Inferior parietal cortex (tissue), 1 donor: Measurements from ENCODE around the gene MCOLN3.
A peak's percentile ranks its signal among the peaks of the same experiment; 100 is the strongest.

Source experiments
- DNase-seq: peaks from one replicate; pipeline ENCODE4 v3.0.0-alpha.2; 2016; ENCODE audit errors: extremely low spot score

Gene MCOLN3, protein sequence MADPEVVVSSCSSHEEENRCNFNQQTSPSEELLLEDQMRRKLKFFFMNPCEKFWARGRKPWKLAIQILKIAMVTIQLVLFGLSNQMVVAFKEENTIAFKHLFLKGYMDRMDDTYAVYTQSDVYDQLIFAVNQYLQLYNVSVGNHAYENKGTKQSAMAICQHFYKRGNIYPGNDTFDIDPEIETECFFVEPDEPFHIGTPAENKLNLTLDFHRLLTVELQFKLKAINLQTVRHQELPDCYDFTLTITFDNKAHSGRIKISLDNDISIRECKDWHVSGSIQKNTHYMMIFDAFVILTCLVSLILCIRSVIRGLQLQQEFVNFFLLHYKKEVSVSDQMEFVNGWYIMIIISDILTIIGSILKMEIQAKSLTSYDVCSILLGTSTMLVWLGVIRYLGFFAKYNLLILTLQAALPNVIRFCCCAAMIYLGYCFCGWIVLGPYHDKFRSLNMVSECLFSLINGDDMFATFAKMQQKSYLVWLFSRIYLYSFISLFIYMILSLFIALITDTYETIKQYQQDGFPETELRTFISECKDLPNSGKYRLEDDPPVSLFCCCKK

DNA sequence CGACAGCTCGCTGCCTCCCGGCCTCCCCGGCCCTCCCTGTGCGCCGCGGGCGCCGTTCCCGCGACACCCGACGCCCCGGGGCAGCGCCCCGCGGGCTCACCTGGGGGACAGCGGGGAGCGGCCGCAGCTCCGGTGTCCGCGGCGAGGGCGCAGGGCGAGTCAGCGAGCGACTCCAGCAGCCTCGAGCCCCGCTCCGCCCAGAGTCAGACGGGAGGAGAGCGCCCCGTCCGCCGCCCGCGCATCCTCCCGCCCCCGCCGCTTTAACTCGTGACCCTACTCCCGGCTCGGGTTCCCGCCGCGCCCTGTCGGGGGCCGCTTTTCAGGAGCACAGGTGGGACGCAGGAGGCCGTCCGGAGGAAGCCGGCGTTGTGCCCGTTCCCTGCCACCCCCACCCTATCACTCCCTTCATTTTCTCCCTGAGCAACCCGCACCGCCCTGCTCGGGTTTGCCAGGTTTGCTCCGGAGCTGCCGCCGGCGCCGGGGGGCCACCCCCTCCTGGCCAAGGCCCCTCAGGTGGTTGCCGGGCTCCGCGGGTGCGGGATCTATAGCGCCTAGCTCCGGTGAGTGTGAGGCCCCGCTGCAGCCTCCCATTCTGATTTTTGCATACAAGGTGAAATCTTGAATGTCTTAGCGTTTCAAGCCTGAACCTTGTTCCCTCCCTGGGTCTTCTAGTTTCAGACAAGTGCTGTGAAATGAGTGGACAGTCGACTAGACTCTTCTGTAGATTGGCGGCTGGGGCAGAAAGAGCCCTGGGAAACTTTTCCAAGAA lies at the start of gene MCOLN3:
Gene MCOLN3, minus strand, starts transcription at position 205 of the 769 bp plus-strand sequence. CDS start 3,140 bp downstream, outside the sequence.
- no peak for DNase-seq

DNA sequence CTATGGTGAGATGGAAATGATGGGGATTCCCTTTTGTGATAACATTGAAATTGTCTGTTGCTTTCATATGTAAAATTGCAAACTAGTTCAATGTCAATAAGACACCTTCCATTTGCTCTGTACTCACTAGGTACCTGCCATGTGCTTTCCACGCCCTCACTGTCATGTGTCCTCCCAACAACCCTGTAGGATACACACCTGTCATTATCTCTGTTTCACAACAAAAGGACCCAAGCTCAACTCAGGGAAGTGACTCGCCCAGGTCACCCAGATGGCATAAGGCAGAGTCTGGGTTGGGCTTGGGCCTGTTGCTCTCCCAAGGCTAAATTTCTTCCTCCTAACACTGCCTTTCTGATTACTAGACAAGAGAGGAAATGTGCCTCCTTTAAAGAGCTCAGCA lies 45.3 kb upstream of the MCOLN3 start:
- DNase-seq = no peak

DNA sequence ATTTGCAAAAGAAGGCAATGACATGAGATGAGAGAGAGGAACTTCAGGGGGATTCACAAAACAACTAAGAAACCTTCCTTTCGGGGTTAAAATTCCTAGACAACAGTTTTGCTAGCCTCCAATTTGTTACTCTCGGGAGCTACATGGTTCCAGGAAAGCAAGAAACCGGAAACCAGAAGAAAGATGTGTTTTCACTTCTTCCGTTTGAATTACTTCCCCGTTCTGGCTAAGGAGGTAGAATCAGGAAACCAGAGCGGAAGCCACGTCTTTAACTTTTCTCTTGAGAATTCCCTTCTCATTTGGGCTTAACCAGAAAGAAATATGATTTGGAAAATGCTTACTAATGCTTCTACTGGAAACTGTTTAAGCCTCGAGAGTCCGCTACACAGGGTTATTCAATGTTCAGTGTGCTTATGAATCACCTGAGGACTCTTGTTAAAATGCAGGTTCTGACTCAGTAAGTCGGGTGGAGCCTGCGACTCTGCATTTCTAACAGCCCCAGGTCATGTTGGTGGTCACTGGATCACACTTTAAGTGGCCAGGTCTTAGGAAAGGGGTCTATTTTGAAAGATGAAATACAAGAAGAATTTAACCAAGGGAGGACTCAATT lies 43.5 kb upstream of the MCOLN3 start:
- DNase-seq = no peak

DNA sequence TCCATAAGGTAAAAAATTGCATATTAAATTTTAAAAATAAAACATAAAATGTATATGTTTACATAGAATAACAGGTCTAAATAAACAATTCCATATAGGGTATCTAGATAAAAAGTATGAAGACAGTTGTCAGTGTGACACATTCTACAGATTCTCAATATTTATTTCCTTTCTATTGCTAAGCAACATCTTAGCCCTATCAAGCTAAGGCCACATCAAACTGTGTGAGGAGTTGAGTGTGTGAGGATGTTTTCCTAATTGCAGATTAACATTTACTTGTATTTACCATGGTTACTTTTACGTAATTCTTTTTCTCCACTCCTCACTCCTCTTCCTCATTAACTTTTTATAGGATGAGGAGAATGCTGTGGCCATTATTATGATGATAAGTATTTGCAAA lies 41.9 kb upstream of the MCOLN3 start:
- no peak for DNase-seq

DNA sequence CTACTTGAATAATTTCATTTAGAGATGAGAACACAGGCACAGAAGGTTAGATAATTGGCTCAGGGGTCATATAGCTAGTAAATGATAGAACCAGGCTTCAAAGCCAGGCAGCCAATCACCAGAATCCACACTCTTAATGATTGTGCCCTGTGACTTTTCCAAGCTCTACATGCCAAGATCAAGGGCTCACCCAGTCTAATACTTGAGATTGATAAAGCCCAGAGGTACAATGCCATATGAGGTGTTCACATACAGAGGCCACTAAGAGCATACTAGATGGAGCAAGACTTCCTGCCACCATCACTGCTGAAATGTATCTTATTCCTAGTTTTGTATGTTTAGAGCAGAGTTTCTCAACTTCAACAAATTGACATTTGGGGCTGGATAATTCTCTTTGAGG lies 40.9 kb upstream of the MCOLN3 start:
- no peak for DNase-seq

DNA sequence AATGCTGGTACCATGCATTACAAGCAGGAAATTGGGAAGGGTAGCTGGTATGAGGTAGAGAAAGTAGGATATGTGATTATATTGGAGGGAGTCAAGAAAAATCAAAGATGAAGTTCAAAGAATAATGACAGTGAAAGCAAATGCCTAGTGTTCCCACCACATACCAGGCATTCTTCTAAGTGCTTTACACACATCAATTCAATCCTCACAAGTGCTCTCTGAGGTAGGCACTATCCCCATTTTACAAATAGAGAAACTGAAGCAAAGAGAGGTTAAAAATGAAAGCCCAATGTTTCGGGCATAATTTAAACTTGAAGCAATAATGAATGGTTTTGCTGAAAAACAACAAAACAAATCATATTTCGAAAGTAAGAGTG lies 40.1 kb upstream of the MCOLN3 start:
- no peak for DNase-seq

DNA sequence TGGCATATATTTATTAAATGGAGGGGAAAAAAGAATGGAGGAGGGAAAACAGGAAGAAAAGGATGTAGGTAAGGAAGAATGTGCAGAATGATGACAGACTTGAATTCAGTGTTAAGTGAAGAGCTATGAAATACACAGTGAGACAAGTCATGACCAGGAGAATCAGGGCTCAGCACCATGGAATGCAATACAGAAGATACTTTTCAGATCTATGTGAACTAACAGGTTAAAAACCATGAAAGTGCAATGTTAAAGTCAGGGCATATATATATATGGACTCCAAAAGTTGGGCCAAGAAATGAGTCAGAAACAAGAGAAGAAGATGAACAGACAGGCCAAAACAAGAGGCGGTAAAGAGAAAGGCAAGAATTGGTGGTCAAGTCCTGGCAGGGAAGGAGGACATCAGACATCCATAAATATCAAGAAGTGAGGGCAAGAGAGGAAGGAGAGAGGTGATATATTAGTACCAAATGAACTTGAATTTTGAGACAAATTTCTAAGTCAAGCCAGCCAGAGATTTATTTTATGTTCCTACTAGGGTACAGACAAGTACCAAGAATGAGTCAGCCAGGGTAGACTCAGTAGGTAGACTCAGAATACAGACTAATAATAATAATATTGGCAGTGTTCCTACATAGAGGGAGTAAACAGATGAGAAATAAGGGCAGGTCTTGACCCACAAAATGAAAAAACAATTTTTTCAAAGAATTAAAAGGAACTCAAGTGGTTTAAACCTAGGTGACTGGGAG lies 39.5 kb upstream of the MCOLN3 start:
- DNase-seq = no peak

DNA sequence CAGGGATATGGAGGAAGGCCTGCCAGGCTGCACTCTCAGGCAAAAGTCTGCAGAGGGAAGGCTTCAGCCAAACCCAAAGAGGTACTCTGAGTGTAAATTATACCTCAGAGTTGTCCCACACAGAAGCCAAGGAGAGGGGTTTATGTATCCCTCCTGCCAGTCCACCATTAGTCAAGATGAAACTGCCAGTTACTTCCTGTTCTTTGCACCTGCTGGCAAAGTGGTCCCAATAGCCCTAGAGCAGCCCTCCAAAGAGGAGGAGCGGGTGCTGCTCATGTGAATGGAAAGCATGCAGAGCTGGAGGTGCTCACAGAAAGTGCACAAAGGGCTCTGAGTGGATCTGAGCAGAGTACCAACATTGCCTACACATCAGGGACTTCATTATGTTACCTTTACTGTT lies 37.1 kb upstream of the MCOLN3 start:
- no peak for DNase-seq

DNA sequence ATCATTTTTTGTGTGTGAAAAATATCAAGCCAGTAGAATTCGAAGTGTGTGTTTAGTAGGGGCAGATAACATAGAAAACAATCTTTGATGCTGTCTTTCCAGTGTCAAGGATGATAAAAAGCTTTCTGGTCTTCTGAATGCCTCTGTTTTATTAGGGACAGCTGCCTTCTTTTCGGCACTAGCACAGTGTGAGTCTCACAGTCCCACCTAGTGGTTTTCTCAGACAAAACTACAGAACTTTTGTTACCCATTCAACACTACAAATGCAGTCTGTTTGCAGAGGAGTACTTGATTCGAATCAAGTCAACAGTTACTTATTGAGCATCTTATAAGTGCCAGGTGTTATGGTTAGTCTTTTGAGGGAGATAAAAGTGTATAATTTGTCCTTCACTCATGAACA lies 30.6 kb upstream of the MCOLN3 start:
- DNase-seq = no peak

DNA sequence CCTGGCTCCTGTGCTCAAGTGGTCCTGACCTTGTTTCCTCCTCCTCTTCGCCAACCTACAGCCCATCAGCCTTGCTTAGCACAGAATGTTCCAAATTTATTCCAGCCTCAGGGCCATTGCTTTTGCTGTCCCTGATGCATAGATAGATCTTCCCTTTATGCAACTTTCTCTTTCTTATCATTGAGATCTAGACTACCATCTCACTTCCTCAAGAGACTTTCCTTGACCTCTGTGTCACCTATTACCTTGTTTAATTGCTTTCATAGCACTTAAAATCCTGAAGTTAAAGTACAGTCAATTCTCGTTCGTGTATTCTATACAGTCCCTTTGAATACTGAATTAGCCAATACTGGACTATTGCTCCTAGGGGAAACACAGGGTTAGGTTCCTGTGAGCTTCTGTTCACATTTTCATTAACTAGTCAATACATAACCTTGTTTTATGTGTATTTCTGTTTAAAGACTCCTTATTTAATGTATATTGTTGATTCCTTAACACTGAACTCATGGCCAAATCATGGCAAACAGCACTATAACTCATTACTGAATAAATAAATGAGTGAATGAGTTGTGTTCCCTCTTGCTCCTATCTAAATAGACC lies 26.2 kb upstream of the MCOLN3 start:
- no peak for DNase-seq

DNA sequence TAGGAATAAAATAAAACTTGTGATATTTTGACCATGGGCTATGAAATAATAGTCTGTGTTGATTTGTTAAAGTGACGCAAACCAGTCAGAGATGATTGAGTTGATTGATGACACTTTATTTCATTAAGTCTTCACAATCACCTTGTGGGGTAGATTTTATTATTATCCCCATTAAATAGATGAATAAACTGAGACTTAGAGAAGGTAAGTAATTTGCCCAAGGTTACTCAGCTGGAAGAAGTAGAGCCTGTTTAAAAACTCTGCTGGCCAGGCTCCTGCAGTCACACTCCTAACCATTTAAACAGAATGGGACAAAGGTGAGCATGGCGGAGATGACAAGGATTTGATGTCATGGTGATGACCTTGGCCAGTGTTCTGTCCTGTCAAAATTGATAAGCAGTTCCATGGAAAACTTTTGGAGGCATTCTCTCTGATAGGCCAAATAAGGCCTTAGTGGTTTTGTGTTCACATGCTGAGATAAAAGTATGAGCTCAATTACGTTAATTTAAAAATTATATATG lies 22.7 kb upstream of the MCOLN3 start:
- DNase-seq = no peak

DNA sequence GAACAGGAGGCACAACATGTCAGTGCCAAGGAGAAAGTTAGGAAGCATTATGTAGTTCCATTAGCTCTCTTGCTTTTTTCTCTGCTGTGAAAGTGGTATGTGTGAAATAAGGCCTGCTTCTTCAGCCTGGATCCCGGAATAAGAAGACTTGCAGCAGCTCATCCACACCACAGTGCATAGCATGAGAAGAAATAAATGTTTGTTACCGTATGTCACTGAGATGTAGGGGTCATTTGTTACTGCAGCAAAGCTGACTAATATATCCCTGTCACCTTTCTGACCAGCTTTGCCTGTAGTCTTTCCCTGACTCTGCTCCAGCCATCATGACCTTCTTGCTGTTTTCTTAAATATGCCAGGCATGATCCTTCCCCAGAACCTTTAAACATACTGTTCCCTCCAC lies 20.5 kb upstream of the MCOLN3 start:
- no peak for DNase-seq

DNA sequence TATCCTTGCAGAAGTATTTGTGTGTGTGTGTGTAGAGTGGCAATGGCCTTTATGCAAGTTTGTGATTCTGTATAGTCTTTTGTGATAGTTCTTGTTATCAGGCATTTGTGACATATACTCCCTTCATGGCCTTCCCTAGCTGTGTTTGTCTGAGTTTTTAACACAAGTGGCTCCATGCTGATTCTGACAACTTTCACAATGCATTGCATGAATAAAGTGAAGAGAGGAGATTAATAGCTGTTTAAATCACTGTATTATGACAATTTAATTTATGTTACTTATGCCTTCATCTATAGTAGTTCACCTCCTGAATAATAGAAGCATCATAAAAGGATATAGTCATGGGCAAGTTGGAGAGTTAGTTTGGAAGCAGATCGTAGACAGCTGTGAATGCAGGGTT lies 17.2 kb upstream of the MCOLN3 start:
- DNase-seq = no peak

DNA sequence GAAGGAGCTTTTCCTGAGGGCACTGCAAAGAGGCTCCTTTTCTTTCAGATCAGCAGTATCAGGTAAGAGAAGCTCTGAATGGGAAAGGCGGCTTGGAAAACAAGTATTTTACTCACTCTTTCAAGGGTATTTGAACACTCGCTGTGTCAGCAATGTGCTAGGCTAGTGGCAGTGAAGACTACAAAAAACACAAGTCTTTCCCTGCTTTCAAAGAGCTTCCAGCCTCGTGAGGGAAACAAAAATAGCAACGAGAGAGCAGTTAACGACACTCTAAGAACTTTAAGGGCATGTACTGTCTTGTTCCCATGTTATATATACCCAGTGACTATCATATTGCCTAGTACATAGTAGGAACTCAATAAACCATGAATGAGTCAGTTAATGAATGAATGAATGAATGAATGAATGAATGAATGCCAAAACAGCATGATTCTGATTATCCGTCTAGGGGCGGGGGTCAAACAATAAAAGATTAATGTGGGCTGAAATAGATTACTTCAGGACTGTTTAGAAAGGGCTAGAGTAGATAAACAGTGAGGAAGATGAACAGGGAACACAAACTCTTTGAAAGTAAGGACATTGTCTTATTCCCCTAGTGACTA lies 14.2 kb upstream of the MCOLN3 start:
- DNase-seq = no peak

DNA sequence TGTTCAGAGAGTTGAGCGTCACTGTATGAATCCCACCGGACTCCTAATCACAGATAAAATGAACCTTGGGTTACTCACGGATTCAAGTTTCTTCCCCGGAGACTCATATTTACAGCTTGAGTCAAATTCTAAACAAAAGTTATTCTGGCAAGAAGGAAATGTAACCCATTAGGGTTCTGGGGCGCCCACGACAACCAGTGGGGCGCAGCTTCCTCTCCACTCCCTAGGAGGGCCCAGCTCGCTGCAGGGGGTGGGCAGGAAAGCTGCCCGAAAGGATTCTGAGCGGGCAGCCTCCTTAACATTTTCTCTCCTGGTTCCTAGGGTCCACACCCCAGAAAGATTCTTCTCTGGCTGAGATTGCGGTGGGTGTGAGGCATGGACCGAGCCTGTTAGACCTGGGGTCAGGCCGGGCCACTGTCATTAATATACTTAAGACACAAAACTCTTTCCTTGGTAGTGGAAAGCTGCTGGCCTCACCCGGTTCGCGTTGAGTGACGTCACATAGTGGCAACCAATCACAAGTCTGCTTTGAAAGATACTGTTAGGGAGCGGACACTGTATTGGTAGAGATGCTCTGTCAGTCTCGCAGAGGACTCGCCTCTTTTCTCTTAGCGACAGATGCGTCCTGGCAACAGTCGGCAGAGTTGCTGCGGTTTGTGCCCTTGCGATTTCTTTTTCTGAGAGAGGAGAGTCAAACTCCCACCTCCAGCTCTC lies 13.6 kb upstream of the MCOLN3 start:
- peak; percentile 94 for DNase-seq

DNA sequence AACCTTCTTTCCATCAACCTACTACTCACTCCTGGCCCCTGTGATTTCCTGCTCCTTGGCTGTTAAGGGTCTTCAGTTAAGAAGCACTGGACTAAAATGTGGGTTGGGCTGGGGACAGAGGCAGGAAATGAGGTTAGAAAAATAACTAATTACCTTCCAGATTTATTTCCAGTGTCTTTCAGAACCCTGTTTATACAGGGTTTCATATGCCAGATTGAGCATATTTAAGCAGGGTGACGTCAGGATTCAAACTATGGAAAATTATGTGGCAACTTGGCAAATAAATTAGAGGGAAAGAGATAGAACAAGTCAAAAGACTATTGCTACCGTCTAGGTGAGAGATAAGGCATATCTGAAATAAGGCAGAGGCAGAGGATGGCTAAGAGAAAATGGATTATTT lies 11.7 kb upstream of the MCOLN3 start:
- no peak for DNase-seq

DNA sequence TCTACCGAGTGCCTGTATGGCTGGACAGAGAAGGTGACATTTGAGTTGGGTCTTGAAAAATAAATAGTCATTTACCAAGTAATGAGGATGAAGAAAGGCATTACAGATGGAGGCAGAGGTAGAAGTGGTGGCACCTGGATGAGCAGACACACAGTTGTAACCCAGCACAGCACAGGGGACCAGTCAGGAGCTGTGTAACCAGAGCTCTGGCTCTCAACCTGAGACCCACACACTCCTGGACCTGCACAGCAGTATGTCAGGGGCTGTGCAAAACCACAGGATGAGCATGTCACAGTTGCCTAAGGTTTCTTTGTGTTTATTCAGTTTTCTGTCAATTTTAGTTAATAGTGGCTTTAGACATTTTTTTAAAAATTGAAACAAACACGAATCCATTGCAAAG lies 11.3 kb upstream of the MCOLN3 start:
- DNase-seq = no peak

DNA sequence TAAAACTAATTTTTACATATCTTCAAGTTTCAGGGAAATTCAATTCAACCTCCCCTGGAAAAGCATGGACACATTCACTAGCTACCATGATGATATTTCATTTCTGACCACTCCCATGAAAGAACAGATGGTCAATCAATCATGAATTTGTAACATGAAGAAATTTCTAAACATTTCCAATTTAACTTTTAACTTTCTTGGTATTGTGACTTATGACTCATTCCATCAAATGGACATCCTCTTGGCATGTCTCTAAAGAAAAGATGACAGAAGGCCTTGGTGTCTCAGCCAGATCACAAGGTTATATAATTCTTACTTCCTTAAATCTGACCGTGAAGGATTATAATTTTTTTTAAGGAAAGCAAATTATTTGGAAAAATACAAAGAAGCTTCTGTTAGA lies 10.5 kb upstream of the MCOLN3 start:
- no peak for DNase-seq

DNA sequence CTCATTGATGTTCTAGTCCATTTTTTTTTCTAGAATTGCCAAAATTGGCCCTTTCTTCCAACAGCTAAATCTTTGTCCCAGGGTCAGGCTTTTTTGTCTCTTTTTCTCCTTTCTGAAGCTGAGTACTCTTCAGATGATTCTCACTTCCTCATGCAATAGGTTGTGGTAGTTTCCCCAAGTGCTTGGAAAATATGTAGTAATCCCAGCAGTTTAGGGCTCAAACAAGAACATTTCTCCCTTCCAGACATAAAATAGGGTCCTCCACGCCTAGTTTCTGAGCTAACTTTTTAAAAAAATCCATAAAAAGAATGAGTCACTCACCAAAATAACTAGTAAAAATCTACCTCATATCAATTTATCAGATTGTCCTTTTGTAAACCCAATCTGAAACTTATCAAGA lies 10.0 kb upstream of the MCOLN3 start:
- DNase-seq = no peak

DNA sequence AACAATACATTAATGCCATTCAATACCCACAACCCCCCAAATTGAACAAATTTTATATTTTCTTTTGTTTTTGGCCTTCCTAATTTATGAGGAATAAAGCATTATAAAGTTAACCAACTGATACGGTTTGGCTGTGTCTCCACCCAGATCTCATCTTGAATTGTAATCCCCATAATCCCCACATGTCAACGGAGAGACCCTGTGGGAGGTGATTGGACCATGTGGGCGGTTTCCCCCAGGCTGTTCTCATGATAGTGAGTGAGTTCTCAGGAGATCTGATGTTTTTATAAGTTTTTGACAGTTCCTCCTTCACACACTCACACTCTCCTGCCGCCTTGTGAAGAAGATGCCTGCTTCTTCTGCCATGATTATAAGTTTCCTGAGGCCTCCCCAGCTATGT lies 6.4 kb upstream of the MCOLN3 start:
- no peak for DNase-seq
